ENCODE data around the gene EVA1B. TPM values are rescaled to one million over a fixed set of nuclear protein-coding genes. Genes with fewer than 3 reads are reported as not detected.

EVA1B gene
- total RNA-seq, 1 experiment from 2014 or later, result 5.5 TPM

GRCh38 chr1:36354486-36354885 lies 31.0 kb upstream of the EVA1B start:
- no peak overlapping the region for H3K27ac ChIP-seq (ENCODE audit: insufficient read length, low read depth, low read length)
- H3K79me1 ChIP-seq (ENCODE audit: insufficient read depth, low read depth, low read length, poor library complexity, severe bottlenecking), result no peaks in the 10 kb centered on the region
- H4K20me1 ChIP-seq (ENCODE audit: control insufficient read depth, insufficient read depth, insufficient read length), result no peaks in the 10 kb centered on the region
- H3K4me1 Mint-ChIP-seq, result peaks cover 7 to 11% of the 10 kb centered on the region in 2 experiments
- H2BK5ac ChIP-seq (ENCODE audit: insufficient read length, low read length), result no peak overlapping the region
- no peak overlapping the region for H3K4me3 Mint-ChIP-seq
- no peak overlapping the region for H2AFZ ChIP-seq (ENCODE audit: low read length)
- H4K91ac ChIP-seq (ENCODE audit: insufficient read length, low read depth, low read length), result no peak overlapping the region
- no peak overlapping the region for H3K4me2 ChIP-seq (ENCODE audit: insufficient read depth, insufficient read length, low read length)
- H3K4me1 ChIP-seq (ENCODE audit: insufficient read depth, low read length), result 0 out of 2 replicates have a peak, but pooled peaks cover 2% of the 10 kb centered on the region
- no peak overlapping the region for H2BK20ac ChIP-seq (ENCODE audit: low read depth, low read length, poor library complexity, severe bottlenecking)
- H3K23me2 ChIP-seq (ENCODE audit: insufficient read length, low read depth, low read length, poor library complexity, severe bottlenecking), result no peaks in the 10 kb centered on the region
- H2BK15ac ChIP-seq (ENCODE audit: low read depth, low read length), result no peak overlapping the region
- no CpG with 5 or more reads among the region's 11 CpGs for WGBS (ENCODE audit: extremely low coverage, insufficient read length, low lambda C conversion rate)
- H3K79me2 ChIP-seq (ENCODE audit: insufficient read depth, low read length), result no peaks in the 10 kb centered on the region
- H4K8ac ChIP-seq (replicated peaks; ENCODE audit: insufficient read length, low read depth, low read length), result no peak overlapping the region
- no peak for DNase-seq
- no peak overlapping the region for H4K5ac ChIP-seq (ENCODE audit: insufficient read length, low read depth, low read length)
- H3K18ac ChIP-seq (ENCODE audit: insufficient read length, low read depth, low read length), result no peak overlapping the region
- no peaks in the 10 kb centered on the region for H3K9me3 Mint-ChIP-seq
- no peak overlapping the region for H2AK5ac ChIP-seq (ENCODE audit: insufficient read length, low read length)
- H3K27me3 ChIP-seq (ENCODE audit: insufficient read depth, low read length), result no peaks in the 10 kb centered on the region
- peak overlapping the region in 1 of 3 experiments; percentile 74; a peak in 1 of 7 replicates for H3K27ac Mint-ChIP-seq
- TF ChIP-seq CTCF (conservative IDR thresholded peaks at IDR 0.05), result no peak
- no peak overlapping the region for H2BK12ac ChIP-seq (ENCODE audit: insufficient read length, low read depth, low read length)
- no peak overlapping the region for H3K56ac ChIP-seq (ENCODE audit: insufficient read length, low read depth, low read length)
- no peaks in the 10 kb centered on the region for H3K9me3 ChIP-seq (ENCODE audit: control insufficient read depth, low read depth, low read length)
- no peak overlapping the region for H3K9ac ChIP-seq (ENCODE audit: extremely low read depth, insufficient read length, low read length)
- H3K14ac ChIP-seq (ENCODE audit: insufficient read depth, low read length), result no peak overlapping the region
- peaks cover 20 to 53% (median 35%) of the 10 kb centered on the region in 3 experiments; a peak in 6 of 7 replicates for H3K36me3 Mint-ChIP-seq (ENCODE audit: insufficient read depth in 1 of 3, low read depth in 3 of 3)
- H2BK120ac ChIP-seq (ENCODE audit: low read depth, low read length, poor library complexity, severe bottlenecking), result no peak overlapping the region
- H3K27me3 Mint-ChIP-seq (ENCODE audit: low read depth), result no peaks in the 10 kb centered on the region
- no peak overlapping the region for H3T11ph ChIP-seq (ENCODE audit: low read length)
- H3K4ac ChIP-seq (ENCODE audit: low read depth, low read length), result no peak overlapping the region
- no peak overlapping the region for H3K23ac ChIP-seq (ENCODE audit: insufficient read length, low read depth, low read length)

Data from H9 (cell line).